CD14-positive monocyte (primary cell): Measurements from ENCODE around the gene ZEB2. TPM values are rescaled to one million over a fixed set of nuclear protein-coding genes. Genes with fewer than 3 reads are reported as not detected.

Source experiments
- DNase-seq, 3 donors: peaks; one replicate each; pipeline ENCODE4 v3.0.0-alpha.2; 2011 to 2022
- H2AFZ ChIP-seq: 2 replicates; pipeline ENCODE4 v1.6.0; 2012; ENCODE audit warnings: mild to moderate bottlenecking, low read depth, low read length, inconsistent platforms; ENCODE audit not compliant: insufficient read depth, poor library complexity, severe bottlenecking
- H3K27ac ChIP-seq, 2 donors: 1 replicate in 1 of 2; 2 replicates in 1 of 2; pipeline ENCODE4 v1.5.1; 2012 to 2013; ENCODE audit warnings: low read length in 2 of 2, control low read depth in 1 of 2, inconsistent platforms in 1 of 2, low read depth in 1 of 2, mild to moderate bottlenecking in 1 of 2
- H3K27me3 ChIP-seq, 2 donors: one replicate each; pipeline versions ENCODE4 v1.6.0 to v1.6.1; 2011 to 2013; ENCODE audit warnings: low read length in 2 of 2; ENCODE audit not compliant: control insufficient read depth in 2 of 2, insufficient read depth in 2 of 2
- H3K36me3 ChIP-seq, 2 donors: replicated peaks in 1 of 2; 1 replicate in 1 of 2; 2 replicates in 1 of 2; pipeline versions ENCODE4 v1.5.1 to v1.6.1; 2012 to 2013; ENCODE audit warnings: low read length in 2 of 2, control low read depth in 1 of 2, inconsistent platforms in 1 of 2, mild to moderate bottlenecking in 1 of 2; ENCODE audit not compliant: insufficient read depth in 2 of 2, control insufficient read depth in 1 of 2
- H3K4me1 ChIP-seq, 2 donors: 1 replicate in 1 of 2; 2 replicates in 1 of 2; pipeline versions ENCODE4 v1.5.1 to v1.6.1; 2012 to 2013; ENCODE audit warnings: low read length in 2 of 2, control low read depth in 1 of 2, inconsistent platforms in 1 of 2, mild to moderate bottlenecking in 1 of 2, moderate library complexity in 1 of 2; ENCODE audit not compliant: insufficient read depth in 2 of 2, control insufficient read depth in 1 of 2
- H3K4me2 ChIP-seq: replicated peaks from 2 replicates; pipeline ENCODE3; 2012; ENCODE audit warnings: low read length, moderate library complexity, mild to moderate bottlenecking; ENCODE audit not compliant: poor library complexity, severe bottlenecking; ENCODE audit errors: extremely low read depth
- H3K4me3 ChIP-seq, 3 experiments: fragments of 200-600 bp in 1 of 3; sonication (generic) in 1 of 3; replicated peaks in 1 of 3; 1 replicate in 2 of 3; 2 replicates in 1 of 3; pipeline ENCODE4 v1.5.1; 2011 to 2013; ENCODE audit warnings: low read length in 3 of 3, mild to moderate bottlenecking in 3 of 3, control low read depth in 2 of 3, low read depth in 2 of 3, inconsistent platforms in 1 of 3, moderate library complexity in 1 of 3
- H3K79me2 ChIP-seq: 2 replicates; pipeline ENCODE4 v1.6.0; 2012; ENCODE audit warnings: mild to moderate bottlenecking, control low read depth, inconsistent platforms, low read length, moderate library complexity; ENCODE audit not compliant: insufficient read depth
- H3K9ac ChIP-seq: 2 replicates; pipeline ENCODE4 v1.6.0; 2017; ENCODE audit warnings: low read length, mild to moderate bottlenecking; ENCODE audit not compliant: insufficient read depth, poor library complexity, severe bottlenecking
- H3K9me3 ChIP-seq, 2 donors: replicated peaks in 1 of 2; 1 replicate in 1 of 2; 2 replicates in 1 of 2; pipeline versions ENCODE4 v1.5.1 to v1.6.1; 2012 to 2013; ENCODE audit warnings: low read length in 2 of 2, control low read depth in 1 of 2; ENCODE audit not compliant: control insufficient read depth in 1 of 2, insufficient read depth in 1 of 2
- H4K20me1 ChIP-seq: 2 replicates; pipeline ENCODE4 v1.6.0; 2012; ENCODE audit warnings: mild to moderate bottlenecking, low read length, control low read depth, moderate library complexity; ENCODE audit not compliant: insufficient read depth
- H3K27ac Mint-ChIP-seq, 7 donors: one replicate each; pipeline ENCODE4 v1.8.0; 2020; ENCODE audit warnings: mild to moderate bottlenecking in 7 of 7, mixed read lengths in 7 of 7, moderate library complexity in 6 of 7, inconsistent platforms in 2 of 7
- H3K27me3 Mint-ChIP-seq, 3 donors: one replicate each; pipeline ENCODE4 v1.8.0; 2021 to 2022; ENCODE audit warnings: low read depth in 3 of 3, mild to moderate bottlenecking in 3 of 3, mixed read lengths in 3 of 3, moderate library complexity in 3 of 3, inconsistent platforms in 1 of 3
- H3K36me3 Mint-ChIP-seq, 2 donors: one replicate each; pipeline ENCODE4 v1.8.0; 2020; ENCODE audit warnings: mixed read lengths in 2 of 2, inconsistent platforms in 1 of 2, mild to moderate bottlenecking in 1 of 2
- H3K4me1 Mint-ChIP-seq: one replicate; pipeline ENCODE4 v1.8.0; 2020; ENCODE audit warnings: mild to moderate bottlenecking, mixed read lengths
- H3K4me3 Mint-ChIP-seq, 2 donors: one replicate each; pipeline ENCODE4 v1.8.0; 2020; ENCODE audit warnings: mild to moderate bottlenecking in 2 of 2, mixed read lengths in 2 of 2, moderate library complexity in 1 of 2
- H3K9me3 Mint-ChIP-seq, 7 donors: one replicate each; pipeline ENCODE4 v1.8.0; 2020 to 2022; ENCODE audit warnings: mixed read lengths in 7 of 7, mild to moderate bottlenecking in 6 of 7, moderate library complexity in 6 of 7, inconsistent platforms in 2 of 7
- CTCF ChIP-seq: fragments of 200-600 bp; IDR thresholded peaks from one replicate; pipeline ENCODE4 v1.8.0; 2022; ENCODE audit warnings: antibody characterized with exemption, mild to moderate bottlenecking
- WGBS: methylation state at CpG from one replicate; pipeline ENCODE4 v1.1.5; 2013; ENCODE audit warnings: missing lambda C conversion rate; ENCODE audit not compliant: insufficient coverage; 5-methylcytosine and 5-hydroxymethylcytosine counted together
- intact Hi-C, 2 donors: fragments of 100-400 bp; cut with micrococcal nuclease; formaldehyde crosslinking; loops; one replicate each; pipeline versions ENCODE4 v1.15.0 to v1.15.1; 2023
- polyA plus RNA-seq, 3 donors: library from polyadenylated mRNA; depleted of rRNA in 1 of 3; unstranded in 2 of 3; stranded (reverse) in 1 of 3; fragments of 300-500 nt in 2 of 3; fragments of >200 nt in 1 of 3; fragmentation: Illumina TruSeq in 2 of 3; gene quantifications; 1 replicate in 2 of 3; 2 replicates in 1 of 3; pipeline ENCODE4 v1.2.3, GENCODE V29; 2012 to 2021

Gene ZEB2
- polyA plus RNA-seq, 3 donors, result 76.8 to 325 (median 93.8) TPM

- H3K79me2 ChIP-seq, result no peaks in the 10 kb centered on the region
- H3K27ac ChIP-seq, result no peak overlapping the region
- no peaks in the 10 kb centered on the region for H3K4me1 ChIP-seq
- H4K20me1 ChIP-seq, result no peaks in the 10 kb centered on the region
- H3K4me3 Mint-ChIP-seq, result no peak overlapping the region
- H3K27me3 Mint-ChIP-seq, result peaks cover under 1 to 3% (median 2%) of the 10 kb centered on the region in 3 donors
- no peak overlapping the region for H3K4me3 ChIP-seq
- WGBS, result 63% methylated on average over 1 of the region's 4 CpGs
- no peak overlapping the region for H3K27ac Mint-ChIP-seq
- H3K36me3 Mint-ChIP-seq, result no peaks in the 10 kb centered on the region
- H3K9me3 Mint-ChIP-seq, result peaks cover 0 to 3% (median 0%) of the 10 kb centered on the region in 7 donors
- DNase-seq, result no peak
- no peak overlapping the region for H3K9ac ChIP-seq
- H3K27me3 ChIP-seq, result no peaks in the 10 kb centered on the region
- no peak for TF ChIP-seq CTCF
- no peaks in the 10 kb centered on the region for H3K4me1 Mint-ChIP-seq
- no peak overlapping the region for H2AFZ ChIP-seq
- H3K36me3 ChIP-seq, result no peaks in the 10 kb centered on the region
- intact Hi-C loops, result no loop called here
- no peak overlapping the region for H3K4me2 ChIP-seq
- H3K9me3 ChIP-seq, result no peaks in the 10 kb centered on the region
These were observed 173.7 kb downstream of the ZEB2 start for GRCh38 chr2:144346229-144346628.

- Histone ChIP-seq H3K27me3 (no peaks in the 10 kb centered on the region), H3K27ac (no peak overlapping the region), H3K9ac (no peak overlapping the region), H4K20me1 (no peaks in the 10 kb centered on the region), H3K36me3 (no peaks in the 10 kb centered on the region), H3K9me3 (no peaks in the 10 kb centered on the region), H2AFZ (no peak overlapping the region), H3K4me3 (no peak overlapping the region), H3K79me2 (no peaks in the 10 kb centered on the region), H3K4me2 (no peak overlapping the region), H3K4me1 (no peaks in the 10 kb centered on the region)
- Mint-ChIP-seq H3K27ac (no peak overlapping the region), H3K4me3 (no peak overlapping the region), H3K36me3 (no peaks in the 10 kb centered on the region), H3K9me3 (peaks cover 0 to 3% (median 0%) of the 10 kb centered on the region in 7 donors), H3K4me1 (no peaks in the 10 kb centered on the region), H3K27me3 (peaks cover 0 to 6% (median 0%) of the 10 kb centered on the region in 3 donors)
- no peak for DNase-seq
- TF ChIP-seq CTCF, result no peak
- intact Hi-C loops, result no loop called here
- WGBS, result no CpG with 5 or more reads among the region's 1 CpG
These were observed 176.8 kb downstream of the ZEB2 start for GRCh38 chr2:144343145-144343544.
